Measurements from ENCODE around the gene GABBR2. TPM values are rescaled to one million over a fixed set of nuclear protein-coding genes. Genes with fewer than 3 reads are reported as not detected.

The GABBR2 gene
- polyA plus RNA-seq, 1 donor, result 0.63 TPM

GRCh38 chr9:98429613-98430012 is 279.1 kb downstream of the GABBR2 start:
- no peak for DNase-seq

DNA sequence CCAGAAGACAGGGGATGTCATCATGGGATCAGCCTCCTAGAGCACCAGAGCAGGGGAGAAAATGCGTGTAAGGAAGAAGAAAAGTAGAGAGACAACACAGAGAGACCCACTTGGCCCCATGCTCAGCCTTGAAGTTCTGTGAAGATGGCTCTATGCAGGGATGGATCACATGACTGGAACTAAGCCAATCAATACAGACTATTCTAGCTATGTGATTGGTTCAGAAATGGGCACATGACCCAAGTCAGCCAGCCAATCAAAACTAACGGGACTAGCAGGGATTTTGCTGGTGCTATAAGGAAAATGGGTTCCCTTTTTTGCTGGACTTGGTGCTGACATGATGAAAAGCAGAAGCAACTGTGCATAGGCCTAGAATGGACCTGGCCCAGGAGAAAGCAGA is 280.3 kb downstream of the GABBR2 start:
- DNase-seq, result no peak

DNA sequence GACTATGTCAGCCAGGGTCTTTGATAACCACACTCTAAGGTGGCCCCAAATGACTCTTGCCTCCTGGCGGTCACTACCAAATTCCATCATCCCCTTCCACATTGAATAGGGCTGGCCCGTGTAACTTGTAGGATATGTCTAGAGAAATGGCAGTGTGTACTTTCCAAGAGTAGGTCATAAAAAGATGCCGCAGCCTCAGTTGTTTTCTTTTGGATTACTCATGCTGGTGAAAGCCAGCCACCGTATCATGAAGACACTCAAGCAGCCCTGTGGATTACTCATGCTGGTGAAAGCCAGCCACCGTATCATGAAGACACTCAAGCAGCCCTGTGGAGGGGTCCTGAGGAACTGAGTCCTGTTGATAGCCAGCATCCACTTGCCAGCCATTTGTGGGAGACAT is 281.2 kb downstream of the GABBR2 start:
- DNase-seq, result no peak

GRCh38 chr9:98425079-98425478 is 283.7 kb downstream of the GABBR2 start:
- DNase-seq, result no peak

DNA sequence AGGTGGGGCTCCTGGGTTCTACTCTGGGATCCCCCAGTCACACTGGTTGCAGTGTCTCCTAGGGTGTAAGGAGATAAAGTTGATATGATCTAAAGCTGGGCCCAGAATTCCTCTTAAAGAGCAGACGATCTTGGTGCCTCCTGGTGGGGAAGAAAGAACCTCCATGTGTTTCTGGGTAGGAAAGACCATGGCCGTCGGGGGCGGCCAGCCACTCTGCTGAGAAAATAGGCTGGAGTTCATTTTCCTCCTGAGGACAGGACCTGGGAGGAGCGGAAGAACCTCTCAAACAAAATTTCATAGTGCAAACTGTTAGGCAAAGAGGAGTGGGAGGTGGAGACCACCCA is 289.5 kb downstream of the GABBR2 start:
- no peak for DNase-seq

DNA sequence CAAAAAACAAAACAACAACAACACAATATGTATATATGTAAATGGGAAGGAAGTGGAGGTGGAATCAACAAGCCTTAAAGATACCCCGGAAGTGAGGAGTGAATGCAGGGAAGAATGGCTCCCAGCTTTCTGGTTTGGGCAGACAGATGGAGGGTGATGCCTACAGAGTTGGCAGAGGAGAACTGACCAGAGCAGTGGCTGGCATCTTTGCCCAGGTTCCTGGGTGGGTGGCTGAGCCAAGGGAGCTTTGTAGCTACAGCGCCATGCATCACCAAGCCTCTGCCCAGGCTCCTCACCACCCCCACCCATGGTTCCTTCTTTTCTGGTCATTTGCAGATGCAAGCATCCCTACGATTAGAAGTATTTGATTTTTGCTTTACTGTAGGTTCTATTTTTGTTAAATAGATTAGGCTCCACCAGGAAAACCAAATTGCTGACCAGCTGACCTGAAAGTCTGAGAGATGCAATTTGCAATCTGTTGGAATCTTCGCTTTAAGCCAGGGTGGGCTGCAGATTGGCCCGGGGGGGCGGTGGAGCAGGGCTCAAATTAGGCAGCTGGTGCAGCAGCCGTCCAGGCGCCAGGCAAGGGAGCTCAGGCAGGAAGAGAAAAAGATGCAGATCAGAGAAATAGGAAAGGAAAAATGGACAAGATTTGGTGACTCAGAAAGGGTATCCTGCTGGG is 290.0 kb downstream of the GABBR2 start:
- no peak for DNase-seq

DNA sequence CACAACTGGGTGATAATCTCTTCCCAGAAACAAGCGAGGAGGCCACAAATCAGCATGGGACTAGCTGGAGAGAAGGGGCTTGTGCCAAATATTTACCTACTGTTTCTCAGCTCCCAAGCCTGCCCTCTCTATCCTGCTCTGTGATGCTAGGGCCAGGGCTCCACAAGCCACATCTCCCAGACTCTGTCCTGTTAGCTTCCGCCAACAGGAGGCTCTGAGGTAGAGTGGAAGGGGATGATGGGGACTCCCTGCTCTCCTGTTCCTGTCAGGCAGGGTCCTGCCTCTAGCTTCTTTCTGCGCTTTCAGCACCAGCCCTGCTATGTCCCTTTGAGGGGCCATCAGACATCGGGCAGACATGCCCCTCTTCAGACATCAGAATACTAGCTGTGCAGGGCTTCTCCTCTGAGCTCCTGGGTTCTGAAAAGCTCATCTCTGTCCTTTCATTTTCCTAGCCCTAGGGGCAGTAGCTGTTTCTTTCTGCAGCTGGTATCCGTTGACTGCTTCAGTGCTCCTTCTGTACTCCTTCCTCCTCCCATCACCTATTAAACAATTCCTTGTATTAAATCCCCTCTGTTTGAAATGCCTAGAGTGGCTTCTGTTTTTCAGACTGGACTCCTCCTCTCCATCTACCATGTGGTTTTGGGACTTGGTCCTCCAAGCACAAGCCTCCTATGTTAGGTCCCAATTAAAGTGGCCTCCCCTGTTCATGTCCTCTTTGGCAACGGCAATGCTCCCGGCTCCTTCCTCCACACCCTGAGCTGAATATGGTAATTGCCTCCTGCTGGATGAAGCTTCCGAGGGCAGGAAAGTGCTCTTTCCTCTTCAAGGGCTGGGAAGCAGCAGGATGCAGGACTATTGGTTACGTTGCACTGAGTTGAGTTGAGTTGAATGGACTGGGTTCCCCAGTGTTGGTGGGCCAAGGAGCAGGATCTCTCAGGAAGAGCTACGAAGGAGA is 292.2 kb downstream of the GABBR2 start:
- no peak for DNase-seq

DNA sequence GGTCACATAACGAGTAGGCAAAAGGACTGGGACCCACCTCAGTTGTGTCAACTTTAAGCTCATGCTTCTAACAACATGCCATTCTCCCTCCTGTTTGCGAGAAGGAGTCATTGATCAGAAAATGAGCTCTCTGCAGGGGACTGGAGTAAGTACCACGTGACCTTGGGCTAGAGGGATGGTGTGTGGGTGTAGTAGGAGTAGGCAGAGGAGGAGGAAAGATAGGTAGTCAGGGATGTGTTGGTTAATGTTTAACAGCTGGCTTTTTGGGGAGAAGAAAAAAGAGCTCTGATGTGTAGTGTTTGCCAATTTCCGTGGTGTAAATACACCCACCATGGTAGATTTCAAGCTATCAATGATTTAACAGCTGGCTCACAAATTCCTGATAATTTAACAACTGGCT is 293.0 kb downstream of the GABBR2 start:
- DNase-seq, result no peak

DNA sequence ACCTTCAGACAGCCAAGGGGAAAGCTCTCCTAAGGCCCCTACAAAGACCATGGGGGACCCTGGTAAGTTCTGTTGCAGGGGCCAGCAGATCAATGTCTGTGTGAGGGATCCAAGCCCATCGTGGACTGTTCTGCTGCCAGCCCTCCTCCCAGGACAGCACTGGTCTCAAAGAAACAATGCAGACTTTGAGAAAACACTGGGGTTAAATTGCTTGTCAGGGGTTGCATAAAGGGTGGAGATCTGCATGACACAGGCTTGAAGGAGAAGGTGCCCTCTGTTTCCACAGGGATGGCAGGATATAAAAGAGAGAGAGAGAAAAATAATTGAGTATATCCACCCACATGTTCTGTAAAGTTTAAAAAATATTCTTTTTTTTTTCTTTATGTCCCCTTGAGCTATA is 295.7 kb downstream of the GABBR2 start:
- DNase-seq, result no peak

DNA sequence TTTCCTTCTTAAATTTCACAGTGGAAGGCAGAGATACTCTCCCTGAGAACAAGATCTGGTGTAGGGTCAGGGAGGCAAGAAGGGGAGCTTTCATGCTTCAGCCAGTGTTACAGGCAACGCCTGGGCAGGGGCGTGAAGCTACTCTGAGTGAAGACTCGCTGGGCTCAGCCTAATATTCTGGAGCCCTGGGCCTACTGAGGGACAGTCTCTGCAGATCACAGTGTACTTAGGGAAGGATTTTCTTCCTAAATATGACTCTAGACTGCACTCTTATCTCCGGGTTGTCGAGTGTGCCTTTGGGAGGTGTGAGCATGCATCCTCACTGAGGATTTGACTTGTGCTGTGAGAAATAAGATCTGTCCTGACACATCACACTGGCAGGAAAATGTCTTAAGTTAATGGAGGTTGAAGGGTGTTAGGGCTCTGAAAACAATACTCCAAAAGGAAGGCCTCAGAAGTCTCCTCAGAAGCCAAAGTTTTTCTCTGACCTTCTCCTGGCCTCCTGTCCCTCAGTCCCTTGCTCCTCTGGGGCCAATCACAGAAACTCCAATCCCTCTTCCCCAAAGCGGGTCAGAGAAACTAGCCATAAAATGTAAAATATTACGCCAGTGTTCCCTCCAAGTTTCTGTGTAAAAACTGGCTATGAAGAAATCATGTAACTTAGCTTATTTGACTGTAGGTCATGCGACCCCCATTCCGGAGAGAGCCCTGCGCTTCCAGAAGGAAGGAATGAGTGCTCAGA is 296.5 kb downstream of the GABBR2 start:
- no peak for DNase-seq

GRCh38 chr9:98410185-98410697 is 298.5 kb downstream of the GABBR2 start:
- DNase-seq, result peak; percentile 67

- no peak for DNase-seq
These were observed 299.0 kb downstream of the GABBR2 start for GRCh38 chr9:98409719-98410118.

DNA sequence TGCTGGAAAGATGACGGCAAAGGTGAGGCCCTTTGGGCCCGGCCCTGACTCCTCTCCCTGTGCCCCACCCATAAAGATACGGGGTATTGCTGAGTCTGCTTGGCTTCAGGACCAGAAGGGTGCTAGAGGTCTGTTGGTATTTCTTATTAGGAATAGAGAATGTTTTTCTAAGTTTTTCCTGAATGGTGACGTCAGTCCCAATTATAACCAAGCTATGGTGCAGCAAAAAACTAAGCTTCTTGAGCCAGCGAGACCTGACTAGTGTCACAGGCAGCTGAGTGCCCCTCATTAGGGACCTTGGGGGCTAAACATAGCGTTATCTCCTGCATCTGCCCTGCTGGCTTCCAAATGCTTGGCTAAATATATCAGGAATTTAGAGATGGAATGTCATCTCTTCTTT is 302.3 kb downstream of the GABBR2 start:
- DNase-seq, result no peak

DNA sequence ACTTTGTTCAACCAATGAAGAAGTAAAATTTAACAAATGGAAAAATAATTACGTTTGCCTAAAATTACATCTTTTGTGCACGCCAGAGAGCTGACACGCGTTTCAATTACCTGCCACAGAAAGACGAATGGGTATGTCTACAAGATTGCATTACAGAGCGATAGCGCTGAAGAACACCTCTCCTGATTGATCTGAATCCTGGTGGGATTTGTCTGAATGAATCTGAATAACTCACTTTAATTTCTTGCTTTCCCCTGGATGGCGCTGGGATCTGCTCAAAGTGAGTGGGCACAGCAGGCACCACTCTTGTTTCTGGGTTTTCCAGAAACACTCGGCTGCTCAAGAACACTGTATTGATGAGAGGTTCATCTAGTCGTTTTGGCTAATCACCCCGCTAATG is 304.5 kb downstream of the GABBR2 start:
- DNase-seq, result no peak

DNA sequence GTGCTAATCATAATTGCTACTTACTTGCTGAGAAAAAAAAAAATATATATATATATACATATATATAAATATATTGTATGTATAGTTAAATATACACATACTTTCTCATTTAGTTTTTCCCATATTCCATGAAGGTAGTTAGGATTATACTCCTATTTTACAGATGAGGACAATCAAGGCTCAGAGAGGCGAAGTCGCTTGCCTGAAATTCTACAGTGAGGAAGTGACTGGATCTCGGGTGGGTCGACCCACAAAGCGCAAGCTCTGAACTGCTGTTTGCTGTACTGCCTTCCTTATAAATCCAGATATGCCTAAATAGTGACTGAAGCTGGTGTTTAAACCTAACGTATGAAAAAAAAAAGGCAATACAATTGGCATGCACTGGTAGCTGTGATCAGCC is 305.0 kb downstream of the GABBR2 start:
- no peak for DNase-seq

DNA sequence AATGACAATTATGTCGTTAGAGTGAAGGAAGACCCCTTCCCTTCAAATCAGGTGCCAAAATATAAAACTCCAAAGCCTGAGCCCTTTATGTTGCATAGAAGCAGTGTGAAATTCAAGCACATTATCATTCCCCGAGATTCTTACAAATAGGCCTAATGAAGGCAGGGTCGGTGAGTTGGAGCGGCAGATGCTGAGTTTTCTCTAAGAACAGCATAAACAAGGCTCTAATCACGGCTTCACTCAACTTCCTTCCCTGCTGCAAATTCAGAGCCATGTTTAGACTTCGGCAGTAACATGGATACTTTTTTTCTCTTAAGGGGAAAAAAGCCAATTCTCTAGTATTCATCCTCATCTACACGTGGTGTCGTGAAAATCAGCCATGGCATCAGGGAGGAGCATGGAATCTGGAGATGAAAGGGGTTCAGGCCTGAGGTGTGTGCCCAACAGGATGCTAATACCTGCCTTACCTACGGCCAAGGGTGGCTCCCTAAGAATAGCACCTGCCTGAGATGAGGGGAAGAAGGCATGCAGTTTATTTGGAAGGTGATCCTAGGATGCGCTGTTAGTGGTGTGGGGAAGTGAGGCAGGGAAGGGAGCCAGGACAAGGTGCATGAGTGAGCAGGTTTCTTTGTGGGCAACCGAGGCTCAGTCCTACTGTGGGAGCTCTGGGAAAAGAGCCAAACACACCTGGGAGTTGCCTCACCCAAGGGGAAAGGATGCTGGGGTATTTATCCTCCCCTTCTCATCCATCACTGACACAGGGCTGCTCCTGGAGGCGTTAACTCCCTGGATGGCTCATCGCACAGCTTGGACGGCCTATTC is 306.5 kb downstream of the GABBR2 start:
- no peak for DNase-seq

DNA sequence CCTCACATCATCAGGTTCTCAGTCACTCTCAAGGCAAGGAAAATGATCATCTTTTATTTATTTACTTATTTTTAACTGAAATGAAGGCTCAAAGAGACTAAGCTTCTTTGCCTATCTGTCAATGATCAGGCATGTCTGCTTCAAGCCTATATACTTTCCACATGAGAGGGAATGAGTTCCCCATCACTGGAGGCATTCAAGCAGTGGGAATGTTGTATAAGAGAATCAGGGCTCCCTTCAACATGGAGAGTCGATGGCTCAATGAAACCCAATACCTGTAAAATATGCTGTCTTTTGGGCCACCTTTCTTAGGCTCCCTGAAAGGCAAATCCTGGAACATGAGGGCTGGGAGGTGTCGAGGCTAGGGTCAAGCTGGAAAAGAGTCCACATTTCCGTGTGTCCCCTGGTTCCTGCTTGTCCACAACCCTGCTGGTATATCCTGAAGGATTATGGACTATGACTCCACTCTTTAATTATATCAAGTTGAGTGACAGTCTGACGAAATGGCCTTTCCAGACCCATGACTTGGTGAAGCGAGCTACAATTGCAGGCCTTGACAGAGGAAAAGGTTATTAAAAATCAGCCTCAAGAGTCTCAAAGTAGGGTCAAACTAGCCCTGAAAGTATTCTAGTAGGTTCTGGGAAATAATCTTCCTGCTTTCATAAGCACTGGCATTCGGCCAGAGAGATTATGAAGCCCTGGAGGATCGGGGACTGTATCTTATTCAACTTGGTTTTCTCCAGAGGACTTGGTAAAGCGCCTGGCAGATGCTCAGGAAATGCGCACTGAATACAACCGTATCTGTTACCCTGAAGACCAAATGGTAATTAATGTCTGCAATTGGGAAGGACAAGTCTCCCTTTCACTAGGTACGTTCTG is 307.4 kb downstream of the GABBR2 start:
- no peak for DNase-seq

- no peak for DNase-seq
These were observed 308.6 kb downstream of the GABBR2 start for GRCh38 chr9:98399950-98400683.

- DNase-seq, result no peak
These were observed 312.1 kb downstream of the GABBR2 start for GRCh38 chr9:98396656-98397055.

GRCh38 chr9:98396236-98396635 is 312.5 kb downstream of the GABBR2 start:
- DNase-seq, result no peak
